Measurements from ENCODE around the gene OR4E1. TPM values are rescaled to one million over a fixed set of nuclear protein-coding genes. Genes with fewer than 3 reads are reported as not detected.
"Not testable (repeated sequence)": the region's sequence is repeated elsewhere in the genome, so short reads cannot be mapped to it uniquely, and the experiment has no call there.

Gene OR4E1, protein sequence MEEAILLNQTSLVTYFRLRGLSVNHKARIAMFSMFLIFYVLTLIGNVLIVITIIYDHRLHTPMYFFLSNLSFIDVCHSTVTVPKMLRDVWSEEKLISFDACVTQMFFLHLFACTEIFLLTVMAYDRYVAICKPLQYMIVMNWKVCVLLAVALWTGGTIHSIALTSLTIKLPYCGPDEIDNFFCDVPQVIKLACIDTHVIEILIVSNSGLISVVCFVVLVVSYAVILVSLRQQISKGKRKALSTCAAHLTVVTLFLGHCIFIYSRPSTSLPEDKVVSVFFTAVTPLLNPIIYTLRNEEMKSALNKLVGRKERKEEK
- total RNA-seq (2014; rRNA removed; shearing (Covaris generic)), result not detected in 2 replicates
- not detected in 2 replicates for polyA plus RNA-seq (2014; cell fraction: nucleus; rRNA removed)

DNA sequence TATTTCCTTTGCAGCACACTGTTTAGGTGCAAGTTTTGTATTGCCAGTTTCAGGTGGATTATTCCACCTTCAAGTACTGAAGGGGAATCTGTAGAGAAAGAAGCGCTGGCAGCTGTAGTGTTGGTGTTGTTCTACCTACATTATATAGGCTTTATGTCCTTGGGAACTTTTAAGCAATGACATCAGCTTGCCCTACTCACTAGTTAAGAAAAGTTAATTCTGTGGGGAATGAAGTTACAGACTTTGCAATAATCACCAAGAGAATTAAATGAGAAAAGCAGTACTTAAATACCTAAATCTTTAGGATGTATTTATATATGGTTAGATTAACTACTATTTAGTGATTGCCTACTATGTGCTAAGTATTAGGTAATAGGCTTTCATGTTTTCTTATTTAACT lies at the start of gene OR4E1:
OR4E1 (minus strand) TSS at position 101 of the 400 bp plus-strand sequence. CDS start 2,883 bp downstream, outside the sequence.
- no peak for DNase-seq (ENCODE audit: extremely low read depth, low read depth)

DNA sequence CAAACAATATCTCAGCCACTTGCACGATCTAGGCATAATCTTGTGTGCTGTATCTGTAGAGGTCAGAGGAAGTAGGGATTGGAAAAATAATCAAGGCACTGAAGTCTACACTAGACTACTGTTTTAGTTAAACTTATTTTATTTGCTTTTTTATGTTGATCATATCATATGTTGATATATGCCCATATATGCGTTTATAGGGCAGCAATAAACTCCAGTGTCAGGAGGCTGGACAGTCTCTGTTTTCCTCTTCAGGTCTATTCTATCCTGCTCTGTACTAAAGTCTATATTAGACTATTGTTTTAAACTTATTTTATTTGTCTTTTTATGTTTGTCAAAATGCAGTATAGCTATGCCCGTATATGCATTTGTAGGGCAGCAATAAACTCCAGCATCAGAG lies 47.9 kb upstream of the OR4E1 start:
- no peak for DNase-seq (ENCODE audit: extremely low read depth, low read depth)

DNA sequence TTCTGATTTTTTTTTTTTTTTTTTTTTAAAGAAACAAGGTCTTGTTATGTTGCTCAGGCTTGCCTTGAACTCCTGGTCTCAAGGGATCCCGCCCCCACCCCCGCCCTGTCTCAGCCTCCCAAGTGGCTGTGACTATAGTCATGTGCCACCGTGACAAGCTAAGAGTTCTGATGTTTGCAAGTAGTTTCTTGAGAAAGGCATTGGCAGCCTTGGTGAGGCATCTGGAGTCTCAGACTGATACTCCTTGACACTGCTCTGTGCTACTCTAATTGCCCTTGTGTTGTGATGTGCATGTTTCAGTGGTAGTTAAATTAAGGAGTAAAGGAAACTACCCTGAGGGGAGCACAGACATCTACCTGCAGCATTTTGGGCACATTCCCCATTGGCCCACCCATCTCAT lies 46.2 kb upstream of the OR4E1 start:
- no peak for DNase-seq (ENCODE audit: extremely low read depth, low read depth)

DNA sequence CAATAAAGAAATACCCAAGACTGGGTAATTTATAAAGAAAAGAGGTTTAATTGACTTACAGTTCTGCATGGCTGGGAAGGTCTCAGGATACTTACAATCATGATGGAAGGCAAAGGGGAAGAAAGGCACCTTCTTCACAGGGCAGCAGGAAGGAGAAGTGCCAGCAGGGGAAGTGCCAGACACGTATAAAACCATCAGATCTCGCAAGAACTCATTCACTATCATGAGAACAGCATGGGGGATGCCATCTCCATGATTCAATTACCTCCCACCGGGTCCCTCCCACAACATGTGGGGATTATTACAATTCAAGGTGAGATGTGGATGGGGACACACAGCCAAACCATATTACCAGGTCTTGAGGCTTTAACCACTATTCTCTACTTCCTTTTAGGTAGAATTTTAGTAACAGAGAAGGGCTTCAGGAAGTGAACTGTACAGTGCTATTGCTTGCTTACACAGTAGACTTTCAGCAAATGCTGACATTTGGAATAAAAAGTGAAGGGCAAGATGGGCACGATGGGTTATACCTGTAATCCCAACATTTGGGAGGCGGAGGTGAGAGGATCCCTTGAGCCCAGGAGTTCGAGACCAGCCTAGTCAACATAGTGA lies 40.8 kb upstream of the OR4E1 start:
- no peak for DNase-seq (ENCODE audit: extremely low read depth, low read depth)

DNA sequence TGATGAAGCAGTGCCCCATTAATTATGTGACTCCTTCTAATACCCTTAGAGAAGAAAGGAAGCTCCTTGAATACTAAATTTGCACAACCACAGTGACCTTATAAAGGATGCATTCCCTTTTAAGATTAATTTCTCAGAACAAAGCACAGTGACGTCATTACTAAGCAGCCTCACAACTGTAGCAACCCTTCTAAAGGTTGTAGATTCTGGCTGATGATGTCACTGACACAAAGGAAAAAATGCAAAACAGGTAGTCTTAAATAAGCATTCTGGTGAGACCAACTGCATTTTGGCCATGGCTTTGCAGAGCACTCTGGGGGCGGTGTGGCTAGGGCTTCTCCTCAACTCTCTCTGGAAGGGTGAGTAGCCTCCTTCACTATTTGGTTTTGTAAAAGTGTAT lies 38.4 kb upstream of the OR4E1 start:
- no peak for DNase-seq (ENCODE audit: extremely low read depth, low read depth)

DNA sequence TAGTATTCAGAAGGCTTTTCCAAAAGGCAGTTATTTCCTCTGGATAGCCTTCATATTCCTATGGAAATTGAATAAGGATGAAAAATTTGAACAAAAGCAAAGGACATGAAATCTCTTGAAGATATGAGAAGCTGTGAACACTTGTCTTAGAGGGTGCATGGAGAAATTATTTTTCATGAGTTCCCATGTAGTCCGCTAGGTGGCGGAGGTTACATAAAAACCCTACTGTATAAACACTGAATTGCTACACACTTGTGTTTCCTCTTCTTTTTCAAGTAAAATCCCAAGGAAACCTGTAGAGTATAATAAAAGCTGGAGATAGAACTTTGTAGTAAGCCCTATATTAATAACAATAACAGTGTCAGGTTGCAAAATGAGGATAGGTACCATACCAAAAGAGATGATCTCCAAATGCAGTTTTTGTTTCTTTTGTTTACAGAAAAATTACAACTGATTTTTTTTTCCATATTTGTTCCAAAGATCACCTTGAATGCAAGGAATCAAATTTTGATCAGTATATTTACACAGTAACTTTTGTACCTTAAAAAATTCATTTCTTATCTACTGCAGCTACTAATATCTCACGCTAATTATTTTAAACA lies 37.8 kb upstream of the OR4E1 start:
- peak; percentile 46 for DNase-seq (ENCODE audit: extremely low read depth, low read depth)

DNA sequence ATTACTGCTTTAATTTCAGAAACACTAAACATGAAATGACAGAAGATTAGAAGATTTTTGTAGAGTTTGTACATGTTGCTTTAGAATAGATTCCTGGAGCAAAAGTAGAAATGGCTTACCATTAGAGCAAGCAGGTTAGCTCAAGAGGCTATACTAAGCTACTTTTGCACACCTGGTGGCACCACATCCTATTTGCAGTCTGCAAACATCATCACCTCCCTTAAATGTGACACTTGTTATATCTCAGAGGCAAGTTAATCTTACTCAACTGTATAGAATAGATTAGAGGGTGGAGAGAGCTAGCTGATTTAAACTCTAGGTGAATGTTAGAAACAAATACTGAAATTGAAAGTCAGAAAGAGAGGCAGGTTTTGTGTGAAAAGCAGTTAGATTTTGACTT lies 30.7 kb upstream of the OR4E1 start:
- no peak for DNase-seq (ENCODE audit: extremely low read depth, low read depth)

DNA sequence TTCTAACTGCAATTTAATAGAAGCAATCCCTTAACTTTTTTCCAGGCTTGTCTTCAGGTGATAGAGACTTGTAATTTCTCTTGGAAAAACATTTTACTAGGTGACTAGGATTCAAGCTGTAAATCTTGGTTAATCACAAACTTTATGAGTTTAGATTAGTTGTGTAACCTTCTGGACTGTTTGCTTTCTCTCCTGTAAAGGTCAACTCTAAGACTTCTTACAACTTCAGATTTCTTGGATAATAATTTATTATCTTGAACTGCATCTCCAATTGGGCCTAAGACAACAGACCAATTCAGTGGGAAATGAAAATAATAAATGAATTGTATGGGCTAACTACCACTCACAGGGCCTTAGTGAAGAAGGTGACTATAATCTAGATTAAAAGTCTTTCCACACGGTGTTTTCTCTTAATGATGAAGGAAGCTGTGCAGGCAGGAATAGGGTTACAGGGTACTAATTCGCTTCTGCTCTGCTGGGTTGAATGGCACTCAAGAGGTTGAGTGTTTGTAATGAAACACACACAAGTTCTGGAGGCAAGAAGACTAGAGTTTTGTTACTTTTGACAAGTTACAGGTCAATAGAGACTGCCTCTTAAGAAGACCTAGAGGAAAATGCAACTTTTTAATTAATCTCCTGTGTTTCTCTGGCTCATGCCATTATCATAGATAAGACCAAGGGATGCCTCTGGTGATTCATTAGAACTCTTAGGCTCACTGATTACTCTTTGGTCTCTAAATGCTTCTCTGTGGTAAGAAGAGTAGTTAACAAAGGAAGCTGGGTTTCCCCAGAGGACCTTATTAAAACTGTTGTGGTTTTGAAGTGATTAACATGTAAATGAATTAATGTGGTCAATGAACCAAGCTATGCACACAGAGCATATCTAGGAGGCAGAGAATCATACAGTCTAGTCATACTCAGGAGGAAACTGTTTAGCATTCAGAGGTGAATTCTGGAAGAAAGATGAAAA lies 30.0 kb upstream of the OR4E1 start:
- no peak for DNase-seq (ENCODE audit: extremely low read depth, low read depth)

DNA sequence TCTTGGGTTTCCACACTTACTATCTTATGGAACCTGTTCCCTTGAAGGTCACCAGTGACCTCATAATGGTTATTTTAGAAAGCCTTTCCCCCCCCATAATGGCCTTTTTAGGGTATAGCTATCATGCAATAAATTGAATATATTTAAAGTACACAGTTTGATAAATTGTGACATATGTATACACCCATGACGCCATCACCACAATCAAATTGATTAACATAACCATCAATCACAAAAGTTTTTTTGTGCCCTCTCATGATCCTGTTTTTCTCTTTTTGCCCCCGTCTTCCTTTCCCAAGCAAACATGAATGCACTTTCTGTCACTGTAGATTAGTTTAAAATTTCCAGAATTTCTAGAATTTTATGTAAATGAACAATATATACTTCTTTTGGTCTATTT lies 28.7 kb upstream of the OR4E1 start:
- no peak for DNase-seq (ENCODE audit: extremely low read depth, low read depth)

DNA sequence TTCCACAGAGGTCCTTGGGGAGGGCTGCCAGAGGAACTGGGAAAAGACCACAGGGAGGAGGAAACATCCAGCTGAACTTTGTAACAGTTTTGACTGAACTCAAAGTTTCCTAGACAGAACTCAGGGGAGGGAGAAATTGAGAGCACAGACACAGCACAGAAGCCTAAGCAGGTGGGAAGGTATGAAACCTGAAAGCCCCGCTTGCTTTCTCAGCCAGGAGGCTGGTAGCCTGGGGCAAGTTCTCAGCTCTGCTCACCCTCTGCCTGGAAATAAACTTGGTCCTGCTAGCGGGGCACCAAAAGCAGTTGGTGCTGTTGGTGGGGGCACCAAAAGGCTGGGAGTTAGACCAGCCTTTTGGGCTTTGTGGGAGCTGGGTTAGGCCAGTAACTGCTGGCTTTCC lies 25.9 kb upstream of the OR4E1 start:
- DNase-seq (ENCODE audit: extremely low read depth, low read depth), result no peak

DNA sequence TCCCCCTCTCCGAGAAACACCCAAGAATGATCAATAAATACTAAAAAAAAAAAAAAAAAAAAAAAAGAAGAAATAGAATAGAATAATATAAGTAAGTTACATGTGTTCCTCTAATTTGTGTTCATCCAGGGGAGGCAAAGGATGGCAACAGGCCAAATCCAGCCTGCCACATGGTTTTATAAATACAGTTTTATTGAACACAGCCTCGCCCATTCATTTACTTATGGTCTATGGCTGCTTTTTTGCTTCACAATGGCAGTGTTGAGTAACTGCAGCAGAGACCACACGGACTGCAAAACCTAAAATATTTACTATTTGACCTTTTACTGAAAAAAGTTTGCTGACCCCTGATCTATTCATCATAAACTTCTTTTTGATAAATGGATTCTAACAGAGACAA lies 24.9 kb upstream of the OR4E1 start:
- DNase-seq (ENCODE audit: extremely low read depth, low read depth), result not testable (repeated sequence)

DNA sequence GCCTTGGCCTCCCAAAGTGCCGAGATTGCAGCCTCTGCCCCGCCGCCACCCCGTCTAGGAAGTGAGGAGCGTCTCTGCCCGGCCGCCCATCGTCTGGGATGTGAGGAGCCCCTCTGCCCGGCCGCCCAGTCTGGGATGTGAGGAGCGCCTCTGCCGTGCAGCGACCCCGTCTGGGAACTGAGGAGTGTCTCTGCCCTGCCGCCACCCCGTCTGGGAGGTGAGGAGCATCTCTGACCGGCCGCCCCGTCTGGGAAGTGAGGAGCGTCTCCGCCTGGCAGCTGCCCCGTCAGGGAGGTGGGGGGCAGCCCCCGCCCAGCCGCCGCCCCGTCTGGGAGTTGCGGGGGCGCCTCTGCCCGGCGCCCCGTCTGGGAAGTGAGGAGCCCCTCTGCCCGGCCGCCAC lies 24.0 kb upstream of the OR4E1 start:
- DNase-seq (ENCODE audit: extremely low read depth, low read depth), result not testable (repeated sequence)

DNA sequence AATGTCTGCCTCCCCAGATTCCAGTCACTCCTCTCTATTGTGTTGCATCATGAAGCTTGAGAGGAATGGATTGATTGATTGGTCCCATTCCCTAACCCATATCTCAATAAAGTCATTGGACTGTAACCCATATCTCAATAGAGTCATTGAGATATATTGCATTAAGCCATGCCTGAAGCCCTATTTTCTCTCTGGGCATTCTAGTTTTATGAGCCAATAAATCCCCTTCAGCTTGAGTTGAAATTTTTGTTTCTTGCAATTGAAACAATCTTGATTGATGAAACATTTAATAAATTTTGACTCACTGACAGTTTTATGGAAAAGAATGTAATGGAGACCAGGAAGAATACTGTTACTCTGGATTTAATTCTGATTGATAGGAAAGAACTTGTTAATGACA lies 20.8 kb upstream of the OR4E1 start:
- no peak for DNase-seq (ENCODE audit: extremely low read depth, low read depth)

DNA sequence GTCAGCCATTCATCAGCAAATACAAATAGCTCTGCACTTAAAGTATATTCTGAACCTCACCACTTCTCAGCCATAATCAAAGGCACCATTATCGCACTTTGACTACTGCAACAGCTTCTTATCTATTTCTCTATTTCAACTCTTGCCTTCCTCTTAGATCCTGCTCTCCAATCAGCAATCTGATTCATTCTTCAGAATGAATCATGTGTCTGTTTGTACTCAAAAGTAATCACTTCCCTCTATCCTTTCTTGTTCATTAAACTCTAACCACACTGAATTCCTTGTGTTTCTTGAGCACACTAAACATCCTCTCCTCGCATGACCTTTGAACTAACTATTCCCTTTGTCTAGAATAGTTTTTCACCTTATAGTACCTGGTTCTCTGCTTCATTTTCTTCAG lies 12.8 kb upstream of the OR4E1 start:
- no peak for DNase-seq (ENCODE audit: extremely low read depth, low read depth)

DNA sequence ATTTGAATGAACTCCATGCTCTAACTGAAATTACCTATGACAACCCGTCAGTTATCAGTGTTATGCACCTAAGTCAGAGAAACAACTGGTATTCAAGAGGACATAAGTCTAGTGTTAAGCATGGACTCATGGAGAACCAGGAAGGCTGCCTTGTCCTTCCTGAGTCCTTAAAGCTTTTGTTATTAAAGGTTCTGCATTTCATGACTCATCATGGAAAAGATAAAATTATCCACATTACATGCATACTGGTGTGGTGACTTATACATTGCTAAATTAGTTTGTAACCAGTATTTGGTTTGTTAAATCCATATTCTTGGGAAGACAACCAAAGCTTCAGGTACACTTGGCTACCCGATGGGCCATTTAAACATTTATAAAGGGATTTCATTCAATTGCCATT lies 6.5 kb upstream of the OR4E1 start:
- no peak for DNase-seq (ENCODE audit: extremely low read depth, low read depth)

DNA sequence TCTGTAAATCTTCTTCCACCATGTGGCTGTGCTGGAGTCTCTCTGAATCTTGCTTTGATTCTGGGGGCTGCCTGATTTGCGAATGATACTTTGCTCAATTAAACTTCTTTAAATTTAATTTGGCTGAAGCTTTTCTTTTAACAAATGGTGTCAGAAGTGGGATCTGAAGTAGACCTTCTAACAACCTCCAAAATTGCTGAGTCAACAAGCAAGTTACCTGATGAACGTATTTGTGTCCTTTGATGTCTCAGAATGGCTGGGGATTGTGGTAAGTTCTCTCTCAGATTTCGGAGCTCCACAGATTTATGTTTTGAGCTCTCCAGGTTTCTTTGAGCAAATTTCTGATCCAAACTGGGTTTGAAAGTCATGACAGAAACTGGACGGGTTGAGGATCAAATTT lies 1.9 kb upstream of the OR4E1 start:
- no peak for DNase-seq (ENCODE audit: extremely low read depth, low read depth)

DNA sequence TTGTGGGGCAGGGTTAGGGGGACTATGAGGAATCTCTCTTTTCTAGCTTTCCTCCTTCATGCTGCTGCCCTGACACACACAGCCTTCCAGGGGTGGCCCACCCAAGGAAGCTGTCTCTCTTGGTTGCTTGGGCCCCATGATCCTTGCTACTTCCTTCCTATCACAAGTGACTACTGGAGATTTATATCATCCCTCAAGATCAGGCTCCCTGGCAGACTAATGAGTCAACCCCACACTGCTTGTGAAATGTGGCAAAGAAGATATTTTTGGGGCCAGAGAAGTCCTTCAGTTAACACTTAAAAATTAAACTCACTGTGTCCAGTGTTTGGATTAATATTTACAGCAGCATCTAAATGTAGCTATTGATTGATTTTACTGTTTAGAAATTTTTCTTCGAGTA lies 1.5 kb downstream of the OR4E1 start:
- no peak for DNase-seq (ENCODE audit: extremely low read depth, low read depth)

DNA sequence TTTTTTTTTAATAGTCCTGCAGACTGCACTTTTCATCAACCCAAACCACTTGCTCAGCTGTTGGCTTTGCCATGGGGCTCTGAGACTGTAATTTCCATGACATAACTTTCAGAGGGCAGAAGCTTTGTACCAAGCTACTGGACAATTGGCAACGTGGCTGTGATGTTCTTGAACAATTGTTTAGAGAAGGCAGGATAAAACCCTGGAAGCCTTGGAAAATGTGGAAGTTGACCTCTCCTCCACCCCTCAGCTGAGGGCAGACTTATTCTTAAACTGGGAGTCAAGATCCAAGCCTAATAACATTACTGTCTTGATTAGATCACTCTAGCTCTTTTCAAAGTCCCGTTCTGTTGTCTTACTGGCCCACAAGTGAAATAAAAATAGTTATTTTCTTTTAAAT lies 2.2 kb downstream of the OR4E1 start:
- no peak for DNase-seq (ENCODE audit: extremely low read depth, low read depth)

DNA sequence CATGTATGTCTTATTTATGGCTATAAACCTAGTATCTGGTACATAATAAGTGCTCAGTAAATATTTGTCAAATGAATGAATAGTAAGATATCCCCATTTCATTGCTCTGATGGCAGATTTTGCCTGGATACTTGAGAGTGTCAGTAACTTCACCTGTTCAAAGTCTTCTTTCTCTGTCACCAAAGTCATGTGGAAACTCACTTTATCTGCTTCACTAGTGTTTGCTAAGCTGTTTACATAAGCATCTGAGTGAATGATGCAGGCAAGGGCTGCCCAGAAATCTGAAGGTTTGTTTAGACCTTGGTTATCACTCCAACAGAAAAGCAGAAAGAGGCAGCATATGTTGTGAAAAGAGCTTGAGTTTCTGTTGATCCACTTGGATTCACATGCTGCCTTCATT lies 4.3 kb downstream of the OR4E1 start:
- DNase-seq (ENCODE audit: extremely low read depth, low read depth), result no peak

DNA sequence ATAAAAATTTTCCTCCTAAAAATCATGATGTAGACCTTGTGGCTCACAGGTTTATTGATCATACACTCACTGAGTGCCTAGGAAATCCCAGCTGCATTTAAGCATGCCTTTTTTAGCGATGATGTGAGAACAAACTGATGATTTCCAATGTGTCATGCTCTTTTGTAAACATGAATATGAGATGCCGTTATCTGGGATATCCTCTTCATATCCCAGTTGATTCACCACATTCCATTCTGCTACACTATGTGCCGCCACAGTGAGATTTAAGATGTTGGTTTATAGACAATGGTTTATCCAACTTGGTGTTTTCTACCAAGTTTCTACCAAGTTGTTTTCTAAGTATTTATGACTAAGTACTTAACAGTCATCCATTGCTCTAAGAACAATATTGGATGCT lies 5.2 kb downstream of the OR4E1 start:
- DNase-seq (ENCODE audit: extremely low read depth, low read depth), result no peak

DNA sequence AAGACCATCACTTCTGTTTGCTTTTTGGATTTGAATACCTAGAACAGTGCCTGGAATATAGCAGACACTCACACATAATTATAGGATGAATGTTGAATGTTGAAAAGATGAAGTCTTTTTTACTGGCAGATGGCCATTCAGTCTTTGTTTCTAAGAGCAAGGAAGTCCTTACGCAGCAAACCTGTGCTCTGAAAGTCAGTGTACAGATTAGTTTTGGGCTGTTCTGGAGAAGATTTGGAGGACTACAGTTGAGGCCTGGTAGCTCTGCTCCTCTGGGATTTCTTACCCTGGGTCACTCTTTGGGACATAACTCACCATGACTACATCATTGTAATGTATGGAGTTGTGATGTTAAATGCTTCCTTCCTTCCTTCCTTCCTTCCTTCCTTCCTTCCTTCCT lies 16.6 kb downstream of the OR4E1 start:
- no peak for DNase-seq (ENCODE audit: extremely low read depth, low read depth)
